H1 (cell line): ENCODE measurements around the gene ACACA. TPM values are rescaled to one million over a fixed set of nuclear protein-coding genes. Genes with fewer than 3 reads are reported as not detected.
A peak's percentile ranks its signal among the peaks of the same experiment; 100 is the strongest.

Experiments used
- CTCF ChIA-PET: fragments of 300-600 bp; sonication (Branson Sonifier 250); formaldehyde crosslinking; loops from one replicate; lab custom pipeline; 2021; ENCODE audit not compliant: partially characterized antibody; lab: Charles Lee
- POLR2A ChIA-PET: fragments of 300-600 bp; sonication (Branson Sonifier 250); formaldehyde crosslinking; loops from one replicate; lab custom pipeline; 2021; ENCODE audit warnings: inconsistent platforms; ENCODE audit not compliant: partially characterized antibody; lab: Charles Lee
- DNase-seq, 2 experiments: peaks; one replicate each; pipeline versions ENCODE4 v3.0.0 to v3.0.0-alpha.2; 2010 to 2022; ENCODE audit warnings: low spot score in 2 of 2, low read depth in 1 of 2, mixed read lengths in 1 of 2
- FAIRE-seq: peaks from 2 replicates; lab custom pipeline; 2011; peaks lifted over from hg19 to GRCh38; lab: Jason Lieb, UNC
- H2AFZ ChIP-seq: 2 replicates; pipeline ENCODE4 v1.8.1; 2012; ENCODE audit warnings: low read length, inconsistent platforms
- H2AK5ac ChIP-seq: 2 replicates; pipeline ENCODE4 v1.6.1; 2013; ENCODE audit warnings: low read depth, low read length
- H2BK120ac ChIP-seq: replicated peaks from 2 replicates; pipeline ENCODE3; 2013; ENCODE audit warnings: low read depth, low read length, inconsistent platforms
- H2BK12ac ChIP-seq: 2 replicates; pipeline ENCODE4 v1.6.1; 2013; ENCODE audit warnings: low read depth, low read length
- H2BK15ac ChIP-seq: 2 replicates; pipeline ENCODE4 v1.6.1; 2013; ENCODE audit warnings: low read length
- H2BK20ac ChIP-seq: 2 replicates; pipeline ENCODE4 v1.6.1; 2013; ENCODE audit warnings: low read length
- H2BK5ac ChIP-seq: 2 replicates; pipeline ENCODE4 v1.6.1; 2013; ENCODE audit warnings: low read depth, low read length
- H3K14ac ChIP-seq: 2 replicates; pipeline ENCODE4 v1.6.1; 2013; ENCODE audit warnings: inconsistent platforms; ENCODE audit not compliant: insufficient read length
- H3K18ac ChIP-seq: 2 replicates; pipeline ENCODE4 v1.6.1; 2013; ENCODE audit warnings: low read length; ENCODE audit errors: extremely low read depth
- H3K23ac ChIP-seq: 2 replicates; pipeline ENCODE4 v1.6.1; 2013; ENCODE audit warnings: inconsistent platforms; ENCODE audit not compliant: insufficient read length
- H3K23me2 ChIP-seq: 2 replicates; pipeline ENCODE4 v1.6.1; 2013; ENCODE audit warnings: low read depth, low read length
- H3K27ac ChIP-seq: 2 replicates; pipeline ENCODE4 v1.6.1; 2011; ENCODE audit warnings: low read depth, low read length, inconsistent platforms
- H3K27me3 ChIP-seq, 4 experiments: replicated peaks in 1 of 4; 1 replicate in 1 of 4; 2 replicates in 3 of 4; pipeline versions ENCODE4 v1.6.1 to v1.8.1; 2011 to 2013; ENCODE audit warnings: low read length in 3 of 4, mild to moderate bottlenecking in 3 of 4, inconsistent platforms in 2 of 4, mixed read lengths in 2 of 4, moderate library complexity in 1 of 4; ENCODE audit not compliant: control insufficient read depth in 3 of 4, insufficient read depth in 3 of 4; ENCODE audit errors: extremely low read depth in 1 of 4
- H3K36me3 ChIP-seq, 4 experiments: 2 replicates each; pipeline versions ENCODE4 v1.6.1 to v1.8.1; 2011 to 2013; ENCODE audit warnings: mild to moderate bottlenecking in 4 of 4, low read length in 3 of 4, moderate library complexity in 2 of 4, control low read depth in 1 of 4, inconsistent platforms in 1 of 4; ENCODE audit not compliant: insufficient read depth in 4 of 4, control insufficient read depth in 2 of 4
- H3K4ac ChIP-seq: replicated peaks from 2 replicates; pipeline ENCODE3; 2013; ENCODE audit warnings: low read length, low read depth, mixed read lengths, inconsistent platforms; ENCODE audit not compliant: insufficient read length
- H3K4me1 ChIP-seq, 4 experiments: replicated peaks in 1 of 4; 1 replicate in 1 of 4; 2 replicates in 3 of 4; pipeline versions ENCODE4 v1.6.1 to v1.8.1; 2011 to 2013; ENCODE audit warnings: low read length in 3 of 4, inconsistent platforms in 2 of 4, mixed read lengths in 1 of 4; ENCODE audit not compliant: insufficient read depth in 4 of 4, control insufficient read depth in 3 of 4
- H3K4me2 ChIP-seq, 2 experiments: 2 replicates each; pipeline versions ENCODE4 v1.6.1 to v1.8.1; 2011 to 2013; ENCODE audit warnings: low read depth in 2 of 2, low read length in 2 of 2, control low read depth in 1 of 2, inconsistent platforms in 1 of 2, mild to moderate bottlenecking in 1 of 2; ENCODE audit not compliant: insufficient read depth in 1 of 2
- H3K4me3 ChIP-seq, 4 experiments: fragments of 200-600, 300-600 bp in 1 of 4; sonication (generic), shearing (Covaris generic), sonication (Bioruptor Twin) in 1 of 4; 2 replicates each; pipeline versions ENCODE4 v1.5.1 to v1.8.1; 2011 to 2016; ENCODE audit warnings: low read length in 4 of 4, low read depth in 3 of 4, control low read depth in 2 of 4, inconsistent platforms in 2 of 4, mild to moderate bottlenecking in 2 of 4, mixed read lengths in 1 of 4, moderate library complexity in 1 of 4; ENCODE audit not compliant: insufficient read depth in 2 of 4; ENCODE audit errors: extremely low read depth in 1 of 4
- H3K56ac ChIP-seq: replicated peaks from 2 replicates; pipeline ENCODE3; 2013; ENCODE audit warnings: low read depth, mild to moderate bottlenecking, mixed read lengths, low read length, inconsistent platforms; ENCODE audit not compliant: insufficient read length
- H3K79me1 ChIP-seq: 2 replicates; pipeline ENCODE4 v1.6.1; 2013; ENCODE audit warnings: low read depth, low read length, control low read depth
- H3K79me2 ChIP-seq, 2 experiments: 2 replicates each; pipeline versions ENCODE4 v1.6.1 to v1.8.1; 2012 to 2013; ENCODE audit warnings: low read length in 2 of 2, mild to moderate bottlenecking in 2 of 2, inconsistent platforms in 1 of 2; ENCODE audit not compliant: insufficient read depth in 2 of 2, control insufficient read depth in 1 of 2
- H3K9ac ChIP-seq, 4 experiments: replicated peaks in 1 of 4; 1 replicate in 1 of 4; 2 replicates in 3 of 4; pipeline versions ENCODE4 v1.6.1 to v1.8.1; 2011 to 2013; ENCODE audit warnings: low read depth in 3 of 4, low read length in 3 of 4, control low read depth in 2 of 4, mild to moderate bottlenecking in 2 of 4, moderate library complexity in 2 of 4, inconsistent platforms in 1 of 4; ENCODE audit errors: extremely low read depth in 1 of 4
- H3K9me3 ChIP-seq, 2 experiments: 2 replicates each; pipeline versions ENCODE4 v1.6.1 to v1.8.1; 2012 to 2013; ENCODE audit warnings: mild to moderate bottlenecking in 2 of 2, moderate library complexity in 2 of 2, control low read depth in 1 of 2, inconsistent platforms in 1 of 2, low read depth in 1 of 2, low read length in 1 of 2, mixed read lengths in 1 of 2; ENCODE audit not compliant: insufficient read depth in 2 of 2
- H4K20me1 ChIP-seq, 2 experiments: replicated peaks in 1 of 2; 2 replicates each; pipeline versions ENCODE3 to v1.8.1; 2011 to 2013; ENCODE audit warnings: inconsistent platforms in 2 of 2, low read length in 2 of 2, mild to moderate bottlenecking in 1 of 2; ENCODE audit not compliant: insufficient read depth in 2 of 2, control insufficient read depth in 1 of 2
- H4K5ac ChIP-seq: 2 replicates; pipeline ENCODE4 v1.6.1; 2013; ENCODE audit warnings: low read length, low read depth, mixed read lengths, inconsistent platforms; ENCODE audit not compliant: insufficient read length
- H4K8ac ChIP-seq: 2 replicates; pipeline ENCODE4 v1.8.0; 2013; ENCODE audit warnings: mild to moderate bottlenecking, moderate library complexity, low read length, inconsistent platforms; ENCODE audit not compliant: insufficient read depth; ENCODE audit errors: extremely low read depth
- H4K91ac ChIP-seq: replicated peaks from 2 replicates; pipeline ENCODE3; 2013; ENCODE audit warnings: low read length, mixed read lengths, inconsistent platforms; ENCODE audit not compliant: insufficient read length
- E2F6 ChIP-seq: IDR thresholded peaks from 2 replicates; pipeline ENCODE4 v1.6.1; 2012; ENCODE audit warnings: inconsistent platforms
- HDAC6 ChIP-seq: IDR thresholded peaks from one replicate; pipeline ENCODE4 v1.7.1; 2012; ENCODE audit warnings: low read depth, mild to moderate bottlenecking, inconsistent platforms, low read length, moderate library complexity
- WGBS, 2 experiments: shearing (Covaris generic) in 1 of 2; methylation state at CpG; one replicate each; pipeline versions ENCODE4 v1.1.6 to v1.1.7; 2013 to 2015; ENCODE audit warnings: low lambda C conversion rate in 2 of 2, mixed read lengths in 2 of 2, inconsistent platforms in 1 of 2, low coverage in 1 of 2, missing lambda C conversion rate in 1 of 2; ENCODE audit not compliant: insufficient replicate concordance in 2 of 2, insufficient coverage in 1 of 2, insufficient read length in 1 of 2; ENCODE audit errors: extremely low coverage in 1 of 2, missing lambda C conversion rate in 1 of 2; 5-methylcytosine and 5-hydroxymethylcytosine counted together
- polyA plus RNA-seq, 7 experiments: library from polyadenylated mRNA; depleted of rRNA in 3 of 7; stranded (reverse) in 5 of 7; unstranded in 2 of 7; fragments of >200 nt in 5 of 7; fragments of 200-250 nt in 2 of 7; gene quantifications; 1 replicate in 5 of 7; 2 replicates in 1 of 7; 4 replicates in 1 of 7; pipeline versions ENCODE4 v1.2.1 to v1.2.3, GENCODE V29; 2011 to 2013; ENCODE audit warnings: missing spikeins in 2 of 7, mixed read lengths in 2 of 7
- total RNA-seq: library from RNA; stranded (reverse); fragmentation: NEBNext Ultra II Directional; extraction: Animal tissue kit (Norgen Biotek cat#: 25700); gene quantifications from 2 replicates; pipeline ENCODE4 v1.2.1, GENCODE V29; 2021

ACACA gene
- total and polyA plus RNA-seq, 2 of the 8 experiments (the other 6 are each of a cell fraction or from before 2014, with no cell fraction given): 74.0 to 160 TPM

GRCh38 chr17:37116671-37117185 is 289.9 kb downstream of the ACACA start:
- 66% methylated on average over 7 of the region's 7 CpGs; no CpG with 5 or more reads in 1 of the 2 experiments for WGBS, 2 experiments
- CTCF ChIA-PET: interaction anchor here (0.9 to 1.6 kb wide), 4 partner anchors 8 to 348 kb away, joined by 3 to 8 read pairs (median 6); no protein-coding TSS in a partner anchor
- H3K79me1 ChIP-seq: no peaks in the 10 kb centered on the region
- H2AFZ ChIP-seq: no peak overlapping the region
- H2BK12ac ChIP-seq: no peak overlapping the region
- H2BK120ac ChIP-seq: no peak overlapping the region
- H4K5ac ChIP-seq: no peak overlapping the region
- no peak overlapping the region for H3K27ac ChIP-seq
- POLR2A ChIA-PET: interaction anchor here (1.4 kb wide), 1 partner anchor 12 kb away, joined by 3 read pairs; no protein-coding TSS in a partner anchor
- H3K4me2 ChIP-seq: no peak overlapping the region; a peak in 1 of 4 replicates
- H2BK5ac ChIP-seq: no peak overlapping the region
- no peak overlapping the region for H3K18ac ChIP-seq
- no peak overlapping the region for H3K4ac ChIP-seq
- no peak overlapping the region for H2BK15ac ChIP-seq
- H3K23me2 ChIP-seq: no peaks in the 10 kb centered on the region; the same call in 1 of the 2 replicates
- FAIRE-seq: no peak
- H2BK20ac ChIP-seq: no peak overlapping the region; the same call in 1 of the 2 replicates
- peaks cover 7 to 31% (median 21%) of the 10 kb centered on the region in 4 experiments for H3K36me3 ChIP-seq
- H3K56ac ChIP-seq: no peak overlapping the region
- H4K8ac ChIP-seq: no peak overlapping the region
- no peak overlapping the region for H2AK5ac ChIP-seq
- TF ChIP-seq E2F6 (0 out of 2 replicates have a peak, but pooled peaks have one; percentile 25), HDAC6 (no peak)
- no peaks in the 10 kb centered on the region for H3K79me2 ChIP-seq
- H3K4me1 ChIP-seq: peaks cover 4 to 15% (median 11%) of the 10 kb centered on the region in 4 experiments
- H4K91ac ChIP-seq: no peak overlapping the region
- no peak overlapping the region for H3K4me3 ChIP-seq
- no peak for DNase-seq
- no peaks in the 10 kb centered on the region for H3K9me3 ChIP-seq
- H3K23ac ChIP-seq: no peak overlapping the region
- no peak overlapping the region for H3K9ac ChIP-seq
- H3K14ac ChIP-seq: no peak overlapping the region
- H3K27me3 ChIP-seq: no peaks in the 10 kb centered on the region
- H4K20me1 ChIP-seq: no peaks in the 10 kb centered on the region
